Left ventricle myocardium superior (tissue), 1 donor: ENCODE results near the gene HDX. TPM values are rescaled to one million over a fixed set of nuclear protein-coding genes. Genes with fewer than 3 reads are reported as not detected.
"Not testable (repeated sequence)": the region's sequence is repeated elsewhere in the genome, so short reads cannot be mapped to it uniquely, and the experiment has no call there.

Experiments
- ATAC-seq: fragments of 200-7000 bp; cut with Tn5 transposase; one replicate; pipeline ENCODE4 v1.9.1; 2020; ENCODE audit warnings: mild to moderate bottlenecking, moderate library complexity
- DNase-seq: peaks from one replicate; pipeline ENCODE4 v3.0.0-alpha.2; 2020
- intact Hi-C: fragments of 100-400 bp; cut with micrococcal nuclease; formaldehyde crosslinking; loops from one replicate; pipeline ENCODE4 v1.11.0; 2022
- long read RNA-seq: library from polyadenylated mRNA; unstranded; transcript quantifications from one replicate; pipeline ENCODE4 v2.0.0, GENCODE V29; 2021
- total RNA-seq: library from RNA; stranded (reverse); fragmentation: NEBNext Ultra II Directional; extraction: Animal tissue kit (Norgen Biotek cat#: 25700); gene quantifications from one replicate; pipeline ENCODE4 v1.2.1, GENCODE V29; 2021
- donor health status: DM: no; HTN: yes; CAD: no; lungs with severe emphysema.

The HDX gene
- 0.99 TPM for total RNA-seq
- long read RNA-seq, result 0 reads

GRCh38 chrX:84501798-84502628 lies at the start of gene HDX:
Gene HDX (minus strand): TSS chrX:84502453. CDS start chrX:84475397, 27,056 bp downstream.
- DNase-seq (peak; percentile 89), ATAC-seq (peak; percentile 100)
- intact Hi-C loops, result no loop called here

- ATAC-seq, intact Hi-C loops, DNase-seq: not testable (repeated sequence)
Observed at GRCh38 chrX:84541315-84541714, 39.1 kb upstream of the HDX start.

- intact Hi-C loops, DNase-seq, ATAC-seq: not testable (repeated sequence)
Observed at GRCh38 chrX:84537627-84538026, 35.4 kb upstream of the HDX start.

GRCh38 chrX:84488426-84488825 lies 13.8 kb downstream of the HDX start:
- ATAC-seq (no peak), DNase-seq (no peak)
- intact Hi-C loops, result no loop called here

- DNase-seq, result no peak
- no peak for ATAC-seq
- intact Hi-C loops, result no loop called here
Observed at GRCh38 chrX:84487365-84488353, 14.6 kb downstream of the HDX start.

- intact Hi-C loops, result no loop called here
- DNase-seq (no peak), ATAC-seq (no peak)
Observed at GRCh38 chrX:84479086-84479485, 23.2 kb downstream of the HDX start.

- intact Hi-C loops, result no loop called here
- DNase-seq (no peak), ATAC-seq (no peak)
Observed at GRCh38 chrX:84477114-84477513, 25.1 kb downstream of the HDX start.

- no peak for ATAC-seq
- intact Hi-C loops, result no loop called here
- DNase-seq, result no peak
Observed at GRCh38 chrX:84475596-84475995, 26.7 kb downstream of the HDX start.

GRCh38 chrX:84475101-84475500 lies 27.2 kb downstream of the HDX start:
- DNase-seq (no peak), ATAC-seq (no peak)
- intact Hi-C loops, result no loop called here

GRCh38 chrX:84469226-84469625 lies 33.0 kb downstream of the HDX start:
- intact Hi-C loops, result no loop called here
- DNase-seq (no peak), ATAC-seq (no peak)

GRCh38 chrX:84467898-84468297 lies 34.4 kb downstream of the HDX start:
- ATAC-seq, result no peak

GRCh38 chrX:84453351-84454246 lies 48.7 kb downstream of the HDX start:
- intact Hi-C loops, result no loop called here
- ATAC-seq, result no peak
- no peak for DNase-seq

More at GRCh38 chrX:84467898-84468297, 34.4 kb downstream of the HDX start:
- no peak for DNase-seq
- intact Hi-C loops, result no loop called here

GRCh38 chrX:84441143-84441542 lies 61.1 kb downstream of the HDX start:
- intact Hi-C loops, result no loop called here
- DNase-seq (no peak), ATAC-seq (no peak)

- intact Hi-C loops, result no loop called here
- no peak for DNase-seq
- ATAC-seq, result no peak
Observed at GRCh38 chrX:84415140-84415539, 87.1 kb downstream of the HDX start.

GRCh38 chrX:84363663-84364062 lies 138.6 kb downstream of the HDX start:
- DNase-seq (no peak), ATAC-seq (no peak)
- intact Hi-C loops, result no loop called here

GRCh38 chrX:84363051-84363450 lies 139.2 kb downstream of the HDX start:
- no peak for ATAC-seq
- DNase-seq, result no peak
- intact Hi-C loops, result no loop called here

GRCh38 chrX:84362184-84362838 lies 139.9 kb downstream of the HDX start:
- intact Hi-C loops, result no loop called here
- peak; percentile 60 for ATAC-seq
- no peak for DNase-seq

GRCh38 chrX:84358271-84358670 lies 144.0 kb downstream of the HDX start:
- ATAC-seq (no peak), DNase-seq (no peak)
- intact Hi-C loops, result no loop called here
